AG09319 (cell line): ENCODE measurements around the gene OLFML2B.

ENCODE experiments used
- DNase-seq: peaks from one replicate; pipeline ENCODE4 v3.0.0-alpha.2; 2010; ENCODE audit warnings: low read depth; ENCODE audit errors: extremely low read depth
- TF ChIP-seq, protein P1 (sequence below): IDR thresholded peaks from 2 replicates; pipeline ENCODE4 v1.5.1; 2011; ENCODE audit warnings: low read depth, mild to moderate bottlenecking, inconsistent platforms, low read length, moderate library complexity

OLFML2B gene

DNA sequence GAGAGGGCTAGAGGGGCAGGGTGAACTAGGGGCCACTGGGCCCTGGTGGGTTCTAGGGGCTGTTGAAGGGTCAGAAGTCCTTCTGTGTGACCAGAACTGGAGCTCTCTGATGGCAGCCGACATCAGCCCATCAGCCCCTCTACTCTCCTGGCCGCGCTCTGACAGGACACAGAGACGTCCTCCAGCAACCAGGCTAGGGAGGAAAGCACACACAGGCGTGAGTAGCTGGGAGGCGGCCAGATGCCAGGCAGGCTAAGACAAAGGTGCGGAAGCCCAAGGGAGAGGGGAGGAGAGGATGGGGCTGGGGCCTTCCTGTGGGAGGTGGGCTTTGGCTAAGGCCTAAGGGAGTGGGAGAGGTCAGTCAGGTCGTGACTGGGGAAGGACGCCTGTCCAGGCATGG, 50.8 kb downstream of the OLFML2B start:
- no peak for DNase-seq

DNA sequence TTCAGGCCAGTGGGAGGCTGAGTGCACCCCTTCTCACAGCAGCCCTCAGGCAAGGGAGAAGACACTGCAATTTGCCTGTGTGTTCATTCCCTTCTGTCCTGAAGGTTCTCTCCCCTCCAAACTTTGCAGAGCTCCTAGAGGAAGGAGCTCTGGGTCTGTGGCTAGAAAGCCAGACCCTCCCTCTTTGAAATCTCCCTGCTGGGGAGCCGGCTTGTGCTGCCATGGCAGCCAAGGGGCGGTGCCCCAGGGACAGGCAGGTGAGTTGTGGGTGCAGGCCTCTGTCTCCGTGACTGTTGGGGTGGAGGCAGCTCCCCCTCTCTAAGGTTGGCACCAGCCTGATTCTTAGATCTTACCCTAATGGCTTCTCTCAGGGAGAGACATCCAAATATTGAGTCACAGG, 53.0 kb downstream of the OLFML2B start:
- no peak for DNase-seq
- TF ChIP-seq, protein P1, sequence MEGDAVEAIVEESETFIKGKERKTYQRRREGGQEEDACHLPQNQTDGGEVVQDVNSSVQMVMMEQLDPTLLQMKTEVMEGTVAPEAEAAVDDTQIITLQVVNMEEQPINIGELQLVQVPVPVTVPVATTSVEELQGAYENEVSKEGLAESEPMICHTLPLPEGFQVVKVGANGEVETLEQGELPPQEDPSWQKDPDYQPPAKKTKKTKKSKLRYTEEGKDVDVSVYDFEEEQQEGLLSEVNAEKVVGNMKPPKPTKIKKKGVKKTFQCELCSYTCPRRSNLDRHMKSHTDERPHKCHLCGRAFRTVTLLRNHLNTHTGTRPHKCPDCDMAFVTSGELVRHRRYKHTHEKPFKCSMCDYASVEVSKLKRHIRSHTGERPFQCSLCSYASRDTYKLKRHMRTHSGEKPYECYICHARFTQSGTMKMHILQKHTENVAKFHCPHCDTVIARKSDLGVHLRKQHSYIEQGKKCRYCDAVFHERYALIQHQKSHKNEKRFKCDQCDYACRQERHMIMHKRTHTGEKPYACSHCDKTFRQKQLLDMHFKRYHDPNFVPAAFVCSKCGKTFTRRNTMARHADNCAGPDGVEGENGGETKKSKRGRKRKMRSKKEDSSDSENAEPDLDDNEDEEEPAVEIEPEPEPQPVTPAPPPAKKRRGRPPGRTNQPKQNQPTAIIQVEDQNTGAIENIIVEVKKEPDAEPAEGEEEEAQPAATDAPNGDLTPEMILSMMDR: no peak

More for the DNA sequence above, 50.8 kb downstream of the OLFML2B start:
- TF ChIP-seq, protein P1: no peak

- TF ChIP-seq, protein P1: no peak
- DNase-seq: no peak
Measured at GRCh38 chr1:161970036-161970435, 53.6 kb downstream of the OLFML2B start.

- TF ChIP-seq, protein P1: no peak
- DNase-seq: no peak
Measured at GRCh38 chr1:161966067-161966466, 57.6 kb downstream of the OLFML2B start.

DNA sequence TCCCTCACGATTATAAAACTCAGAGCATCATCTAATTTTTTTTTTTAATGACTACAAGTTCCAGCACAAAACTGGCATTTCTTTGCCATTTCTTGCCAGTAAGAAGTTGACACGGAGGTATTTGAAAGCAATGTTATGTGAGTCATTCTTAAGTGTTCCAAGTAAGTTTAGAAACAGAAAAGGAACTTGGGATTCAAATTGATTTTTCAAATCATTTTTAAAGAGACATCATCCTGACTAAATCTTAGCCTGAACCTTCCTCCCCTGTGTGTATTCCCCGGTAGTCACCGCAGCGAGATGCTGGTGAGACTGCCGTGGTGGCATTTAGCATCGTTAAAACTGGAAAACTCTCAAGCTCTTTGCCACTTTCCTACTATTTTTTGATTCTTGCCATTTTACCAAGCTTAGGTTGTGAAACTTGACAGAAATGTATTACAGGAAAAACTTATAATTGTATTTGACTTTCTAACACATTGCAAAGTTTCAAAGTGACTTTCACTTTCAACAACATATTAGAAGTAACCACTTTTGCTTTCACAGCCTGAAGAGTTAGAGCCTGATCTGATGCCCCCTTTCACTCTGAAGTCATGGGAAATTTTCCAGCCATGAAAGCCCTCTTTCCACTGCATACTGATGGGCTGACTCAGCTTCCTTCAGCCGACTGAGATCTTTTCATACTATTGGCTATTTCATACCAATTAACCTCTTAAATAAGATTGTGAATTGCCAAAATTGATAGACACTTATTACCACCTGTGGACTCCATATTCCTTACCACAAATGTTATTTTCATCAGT, 61.4 kb downstream of the OLFML2B start:
- DNase-seq: peak; percentile 44
- TF ChIP-seq, protein P1: no peak

GRCh38 chr1:161958425-161958824, 65.2 kb downstream of the OLFML2B start:
- DNase-seq: no peak
- TF ChIP-seq, protein P1: no peak

DNA sequence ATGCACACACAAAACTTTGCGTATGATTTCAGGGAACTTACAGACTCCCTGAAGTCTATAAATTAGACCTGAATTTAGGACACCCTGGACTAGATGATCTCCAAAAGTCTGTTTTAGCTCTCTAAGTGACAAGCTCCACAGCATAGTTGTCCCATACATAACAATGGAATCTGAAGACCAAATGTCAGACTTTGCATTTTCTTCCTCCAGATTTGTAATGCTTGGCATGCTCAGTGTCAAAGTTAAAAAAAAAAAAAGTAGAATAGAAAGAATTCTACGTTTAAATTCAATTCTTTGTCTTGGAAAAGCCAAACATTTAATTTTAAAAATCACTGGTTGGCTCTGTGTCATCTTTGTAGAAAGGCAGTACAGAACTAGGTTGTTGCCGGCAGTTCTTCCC, 66.7 kb downstream of the OLFML2B start:
- no peak for DNase-seq
- TF ChIP-seq, protein P1: no peak
